Subcutaneous abdominal adipose tissue (tissue), 5 donors: ENCODE measurements around the gene S100A1.
"Not testable (repeated sequence)": the region's sequence is repeated elsewhere in the genome, so short reads cannot be mapped to it uniquely, and the experiment has no call there.

Source experiments
- H3K27ac ChIP-seq: one replicate; pipeline ENCODE4 v1.7.0; 2013; ENCODE audit warnings: low read depth, mild to moderate bottlenecking, inconsistent platforms, low read length, moderate library complexity
- H3K27me3 ChIP-seq, 5 donors: one replicate each; pipeline ENCODE4 v1.7.0; 2013; ENCODE audit warnings: low read length in 5 of 5, inconsistent platforms in 1 of 5; ENCODE audit not compliant: control insufficient read depth in 5 of 5, insufficient read depth in 4 of 5
- H3K36me3 ChIP-seq, 5 donors: one replicate each; pipeline ENCODE4 v1.7.0; 2013; ENCODE audit warnings: low read length in 5 of 5; ENCODE audit not compliant: control insufficient read depth in 5 of 5, insufficient read depth in 5 of 5
- H3K4me1 ChIP-seq, 5 donors: one replicate each; pipeline ENCODE4 v1.7.0; 2013; ENCODE audit warnings: low read length in 5 of 5, mild to moderate bottlenecking in 3 of 5, moderate library complexity in 1 of 5; ENCODE audit not compliant: control insufficient read depth in 5 of 5, insufficient read depth in 5 of 5
- H3K4me3 ChIP-seq, 5 donors: one replicate each; pipeline ENCODE4 v1.7.0; 2013; ENCODE audit warnings: low read length in 5 of 5, low read depth in 1 of 5
- H3K9ac ChIP-seq, 5 donors: one replicate each; pipeline ENCODE4 v1.7.0; 2013; ENCODE audit warnings: low read length in 5 of 5, mild to moderate bottlenecking in 4 of 5, moderate library complexity in 3 of 5
- H3K9me3 ChIP-seq, 5 donors: one replicate each; pipeline ENCODE4 v1.7.0; 2013; ENCODE audit warnings: low read length in 5 of 5; ENCODE audit not compliant: control insufficient read depth in 5 of 5
- donor health status: healthy.
- donor health status: healthy.
- donor health status: healthy.
- donor health status: healthy.
- donor health status: healthy.

The S100A1 gene

GRCh38 chr1:153659656-153660055 is 31.4 kb downstream of the S100A1 start:
- peaks cover 27 to 42% (median 36%) of the 10 kb centered on the region in 5 donors for H3K36me3 ChIP-seq
- H3K27ac ChIP-seq: peak overlapping the region; percentile 90
- no peaks in the 10 kb centered on the region for H3K9me3 ChIP-seq
- H3K4me3 ChIP-seq: peak overlapping the region in 4 of 5 donors; percentile 77 to 92 (median 88)
- no peaks in the 10 kb centered on the region for H3K27me3 ChIP-seq
- H3K4me1 ChIP-seq: peaks cover 5 to 19% (median 12%) of the 10 kb centered on the region in 5 donors
- H3K9ac ChIP-seq: peak overlapping the region; percentile 83 to 94 (median 90)

- peak overlapping the region; percentile 40 for H3K27ac ChIP-seq
- H3K36me3 ChIP-seq: peaks cover 38 to 57% (median 51%) of the 10 kb centered on the region in 5 donors
Observed at GRCh38 chr1:153661111-153661708, 33.0 kb downstream of the S100A1 start.

GRCh38 chr1:153662269-153662668 is 34.0 kb downstream of the S100A1 start:
- peaks cover 38 to 68% (median 61%) of the 10 kb centered on the region in 5 donors for H3K36me3 ChIP-seq
- H3K27me3 ChIP-seq: no peaks in the 10 kb centered on the region
- no peaks in the 10 kb centered on the region for H3K9me3 ChIP-seq
- H3K4me1 ChIP-seq: peaks cover 5 to 19% (median 12%) of the 10 kb centered on the region in 5 donors
- no peak overlapping the region for H3K27ac ChIP-seq
- no peak overlapping the region for H3K9ac ChIP-seq
- no peak overlapping the region for H3K4me3 ChIP-seq

More at GRCh38 chr1:153661111-153661708, 33.0 kb downstream of the S100A1 start:
- no peaks in the 10 kb centered on the region for H3K9me3 ChIP-seq
- peaks cover 5 to 19% (median 12%) of the 10 kb centered on the region in 5 donors for H3K4me1 ChIP-seq
- no peak overlapping the region for H3K4me3 ChIP-seq
- no peaks in the 10 kb centered on the region for H3K27me3 ChIP-seq
- H3K9ac ChIP-seq: peak overlapping the region in 1 of 5 donors; percentile 60

GRCh38 chr1:153663211-153663610 is 35.0 kb downstream of the S100A1 start:
- Histone ChIP-seq H3K9ac (no peak overlapping the region), H3K27ac (no peak overlapping the region), H3K4me1 (peaks cover 5 to 15% (median 12%) of the 10 kb centered on the region in 5 donors), H3K36me3 (peaks cover 47 to 77% (median 71%) of the 10 kb centered on the region in 5 donors), H3K27me3 (no peaks in the 10 kb centered on the region), H3K9me3 (no peaks in the 10 kb centered on the region), H3K4me3 (no peak overlapping the region)

GRCh38 chr1:153667439-153667838 is 39.2 kb downstream of the S100A1 start:
- peaks cover 34 to 68% (median 67%) of the 10 kb centered on the region in 5 donors for H3K36me3 ChIP-seq
- H3K27ac ChIP-seq: no peak overlapping the region
- H3K4me3 ChIP-seq: no peak overlapping the region
- H3K27me3 ChIP-seq: no peaks in the 10 kb centered on the region
- peaks cover 2 to 20% (median 18%) of the 10 kb centered on the region in 5 donors for H3K4me1 ChIP-seq
- no peaks in the 10 kb centered on the region for H3K9me3 ChIP-seq
- H3K9ac ChIP-seq: no peak overlapping the region

- H3K9me3 ChIP-seq, H3K4me3 ChIP-seq, H3K27ac ChIP-seq, H3K9ac ChIP-seq, H3K27me3 ChIP-seq: not testable (repeated sequence)
- peaks cover 27 to 56% (median 55%) of the 10 kb centered on the region in 5 donors for H3K36me3 ChIP-seq
- H3K4me1 ChIP-seq: peaks cover 2 to 20% (median 18%) of the 10 kb centered on the region in 5 donors
Observed at GRCh38 chr1:153668672-153669071, 40.4 kb downstream of the S100A1 start.

GRCh38 chr1:153669606-153670005 is 41.4 kb downstream of the S100A1 start:
- Histone ChIP-seq H3K27me3 (no peaks in the 10 kb centered on the region), H3K4me1 (peaks cover 2 to 20% (median 18%) of the 10 kb centered on the region in 5 donors), H3K9ac (peak overlapping the region; percentile 43 to 97 (median 95)), H3K36me3 (peaks cover 21 to 47% (median 46%) of the 10 kb centered on the region in 5 donors), H3K4me3 (peak overlapping the region; percentile 73 to 94 (median 88)), H3K9me3 (no peaks in the 10 kb centered on the region), H3K27ac (peak overlapping the region; percentile 92)

- H3K9me3 ChIP-seq: no peaks in the 10 kb centered on the region
- H3K4me1 ChIP-seq: peaks cover 2 to 20% (median 18%) of the 10 kb centered on the region in 5 donors
- H3K36me3 ChIP-seq: peaks cover 15 to 40% (median 39%) of the 10 kb centered on the region in 5 donors
Observed at GRCh38 chr1:153670257-153670858, 42.1 kb downstream of the S100A1 start.

GRCh38 chr1:153670859-153671627 is 42.8 kb downstream of the S100A1 start, which contains the start of gene ILF2:
ILF2 (minus strand) TSS chr1:153670993; CDS start chr1:153670922, 71 bp downstream.
- H3K9me3 ChIP-seq: no peaks in the 10 kb centered on the region
- peak within 1 kb of the TSS; percentile 43 to 97 (median 95) for H3K9ac ChIP-seq
- H3K4me1 ChIP-seq: peaks cover 2 to 20% (median 18%) of the 10 kb centered on the region in 5 donors
- peak within 1 kb of the TSS; percentile 92 for H3K27ac ChIP-seq
- H3K36me3 ChIP-seq: peaks cover 11 to 33% (median 32%) of the 10 kb centered on the region in 5 donors
- H3K27me3 ChIP-seq: no peaks in the 10 kb centered on the region
- H3K4me3 ChIP-seq: peak within 1 kb of the TSS; percentile 73 to 94 (median 88)

More at GRCh38 chr1:153670257-153670858, 42.1 kb downstream of the S100A1 start:
- H3K27ac ChIP-seq: peak overlapping the region; percentile 92
- peak overlapping the region; percentile 73 to 94 (median 88) for H3K4me3 ChIP-seq
- peak overlapping the region; percentile 43 to 97 (median 95) for H3K9ac ChIP-seq
- H3K27me3 ChIP-seq: no peaks in the 10 kb centered on the region
